ENCODE measurements around the gene KRT3. TPM values are rescaled to one million over a fixed set of nuclear protein-coding genes. Genes with fewer than 3 reads are reported as not detected.
A peak's percentile ranks its signal among the peaks of the same experiment; 100 is the strongest.
"Not testable (repeated sequence)": the region's sequence is repeated elsewhere in the genome, so short reads cannot be mapped to it uniquely, and the experiment has no call there.

Gene KRT3
- total and polyA plus RNA-seq, 7 experiments from 2014 or later = not detected

DNA sequence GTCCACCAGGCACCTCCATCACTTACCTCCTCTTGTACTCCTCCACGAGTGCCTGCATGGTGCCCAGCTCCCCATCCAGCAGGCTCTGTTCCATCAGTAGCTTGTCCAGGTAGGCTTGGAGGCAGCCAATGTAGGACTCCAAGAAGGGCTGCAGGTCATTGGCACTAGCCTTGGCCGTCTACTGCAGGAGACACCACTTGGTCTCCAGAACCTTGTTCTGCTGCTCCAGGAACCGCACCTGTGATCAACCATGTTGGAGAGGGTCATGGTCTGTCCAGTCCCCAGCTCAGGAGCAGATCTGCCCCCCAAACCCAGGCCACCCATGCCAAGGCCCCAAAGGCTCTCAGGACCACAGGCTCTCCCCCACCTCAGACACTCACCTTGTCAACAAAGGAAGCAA is 42.6 kb downstream of the KRT3 start:
- Histone ChIP-seq H3K27ac (ENCODE audit: low read depth, low read length) (no peak overlapping the region), H3K36me3 (ENCODE audit: control insufficient read depth in 2 of 3, insufficient read depth in 3 of 3, low read length in 3 of 3) (no peaks in the 10 kb centered on the region), H3K4me3 (ENCODE audit: low read length) (no peak overlapping the region), H3K9me3 (ENCODE audit: control insufficient read depth in 2 of 3, low read length in 3 of 3) (no peaks in the 10 kb centered on the region), H3K4me1 (ENCODE audit: control insufficient read depth in 2 of 2, insufficient read depth in 2 of 2, low read length in 2 of 2) (peaks cover 0 to 5% of the 10 kb centered on the region in 2 donors), H3K27me3 (ENCODE audit: control insufficient read depth in 2 of 2, insufficient read depth in 2 of 2, low read length in 2 of 2) (no peaks in the 10 kb centered on the region)
- Mint-ChIP-seq H3K9me3 (peaks cover 0 to 1% (median 0%) of the 10 kb centered on the region in 11 donors), H3K27ac (no peak overlapping the region), H3K4me3 (no peak overlapping the region), H3K36me3 (no peaks in the 10 kb centered on the region), H3K27me3 (peaks cover 0 to 10% (median 0%) of the 10 kb centered on the region in 5 donors), H3K4me1 (peaks cover 0 to 21% (median 11%) of the 10 kb centered on the region in 7 donors)
- intact Hi-C loops (cut with micrococcal nuclease) = no loop called here
- ATAC-seq = no peak
- POLR2A ChIA-PET = no interaction called here
- no peak for DNase-seq
- CTCF ChIA-PET = no interaction called here

GRCh38 chr12:52752516-52752915 is 43.4 kb downstream of the KRT3 start:
- Mint-ChIP-seq H3K4me3 (no peak overlapping the region), H3K27ac (no peak overlapping the region), H3K27me3 (peaks cover 0 to 10% (median 0%) of the 10 kb centered on the region in 5 donors), H3K9me3 (peaks cover 0 to 1% (median 0%) of the 10 kb centered on the region in 11 donors), H3K36me3 (no peaks in the 10 kb centered on the region), H3K4me1 (peaks cover 0 to 21% (median 15%) of the 10 kb centered on the region in 7 donors)
- Histone ChIP-seq H3K4me1 (ENCODE audit: control insufficient read depth in 2 of 2, insufficient read depth in 2 of 2, low read length in 2 of 2) (peaks cover 0 to 6% of the 10 kb centered on the region in 2 donors), H3K36me3 (ENCODE audit: control insufficient read depth in 2 of 3, insufficient read depth in 3 of 3, low read length in 3 of 3) (no peaks in the 10 kb centered on the region), H3K9me3 (ENCODE audit: control insufficient read depth in 2 of 3, low read length in 3 of 3) (no peaks in the 10 kb centered on the region), H3K27ac (ENCODE audit: low read depth, low read length) (no peak overlapping the region), H3K4me3 (ENCODE audit: low read length) (no peak overlapping the region), H3K27me3 (ENCODE audit: control insufficient read depth in 2 of 2, insufficient read depth in 2 of 2, low read length in 2 of 2) (no peaks in the 10 kb centered on the region)
- POLR2A ChIA-PET = interaction anchor here (0.6 kb wide), 1 partner anchor 183 kb away, joined by 3 read pairs; no protein-coding TSS in a partner anchor
- intact Hi-C loops (cut with micrococcal nuclease) = no loop called here
- ATAC-seq (no peak), DNase-seq (no peak)
- CTCF ChIA-PET = no interaction called here

- Histone ChIP-seq H3K9me3 (ENCODE audit: control insufficient read depth in 2 of 3, low read length in 3 of 3) (no peaks in the 10 kb centered on the region), H3K4me3 (ENCODE audit: low read length) (no peak overlapping the region), H3K27ac (ENCODE audit: low read depth, low read length) (no peak overlapping the region), H3K36me3 (ENCODE audit: control insufficient read depth in 2 of 3, insufficient read depth in 3 of 3, low read length in 3 of 3) (no peaks in the 10 kb centered on the region), H3K27me3 (ENCODE audit: control insufficient read depth in 2 of 2, insufficient read depth in 2 of 2, low read length in 2 of 2) (no peaks in the 10 kb centered on the region), H3K4me1 (ENCODE audit: control insufficient read depth in 2 of 2, insufficient read depth in 2 of 2, low read length in 2 of 2) (peaks cover 0 to 6% of the 10 kb centered on the region in 2 donors)
- ChIA-PET CTCF (no interaction called here), POLR2A (interaction anchor here (0.6 kb wide), 1 partner anchor 184 kb away, joined by 3 read pairs; no protein-coding TSS in a partner anchor)
- Mint-ChIP-seq H3K4me3 (no peak overlapping the region), H3K4me1 (peaks cover 0 to 21% (median 15%) of the 10 kb centered on the region in 7 donors), H3K27me3 (peaks cover 0 to 10% (median 0%) of the 10 kb centered on the region in 5 donors), H3K9me3 (peaks cover 0 to 1% (median 0%) of the 10 kb centered on the region in 11 donors), H3K36me3 (no peaks in the 10 kb centered on the region), H3K27ac (no peak overlapping the region)
- intact Hi-C loops (cut with micrococcal nuclease) = no loop called here
- DNase-seq (no peak), ATAC-seq (no peak)
These were observed 44.1 kb downstream of the KRT3 start for GRCh38 chr12:52751795-52752194.

GRCh38 chr12:52750532-52750931 is 45.4 kb downstream of the KRT3 start:
- H3K36me3 Mint-ChIP-seq; CTCF ChIA-PET; H3K9me3 Mint-ChIP-seq; DNase-seq; H3K27ac ChIP-seq (ENCODE audit: low read depth, low read length); H3K36me3 ChIP-seq (ENCODE audit: control insufficient read depth in 2 of 3, insufficient read depth in 3 of 3, low read length in 3 of 3); POLR2A ChIA-PET; intact Hi-C loops (cut with micrococcal nuclease); ATAC-seq; H3K4me3 Mint-ChIP-seq; H3K27me3 ChIP-seq (ENCODE audit: control insufficient read depth in 2 of 2, insufficient read depth in 2 of 2, low read length in 2 of 2); H3K9me3 ChIP-seq (ENCODE audit: control insufficient read depth in 2 of 3, low read length in 3 of 3); H3K27me3 Mint-ChIP-seq; H3K4me1 ChIP-seq (ENCODE audit: control insufficient read depth in 2 of 2, insufficient read depth in 2 of 2, low read length in 2 of 2); H3K4me3 ChIP-seq (ENCODE audit: low read length): not testable (repeated sequence)
- H3K27ac Mint-ChIP-seq = peak overlapping the region in 1 of 9 donors; percentile 46
- H3K4me1 Mint-ChIP-seq = peaks cover 0 to 21% (median 15%) of the 10 kb centered on the region in 7 donors

GRCh38 chr12:52749827-52750226 is 46.1 kb downstream of the KRT3 start:
- ATAC-seq = no peak
- Histone ChIP-seq H3K4me1 (ENCODE audit: control insufficient read depth in 2 of 2, insufficient read depth in 2 of 2, low read length in 2 of 2) (peaks cover 0 to 6% of the 10 kb centered on the region in 2 donors), H3K27me3 (ENCODE audit: control insufficient read depth in 2 of 2, insufficient read depth in 2 of 2, low read length in 2 of 2) (no peaks in the 10 kb centered on the region), H3K27ac (ENCODE audit: low read depth, low read length) (no peak overlapping the region), H3K4me3 (ENCODE audit: low read length) (no peak overlapping the region), H3K36me3 (ENCODE audit: control insufficient read depth in 2 of 3, insufficient read depth in 3 of 3, low read length in 3 of 3) (no peaks in the 10 kb centered on the region), H3K9me3 (ENCODE audit: control insufficient read depth in 2 of 3, low read length in 3 of 3) (no peaks in the 10 kb centered on the region)
- Mint-ChIP-seq H3K4me1 (peaks cover 0 to 21% (median 15%) of the 10 kb centered on the region in 7 donors), H3K36me3 (no peaks in the 10 kb centered on the region), H3K27ac (no peak overlapping the region), H3K4me3 (no peak overlapping the region), H3K27me3 (peaks cover 0 to 10% (median 0%) of the 10 kb centered on the region in 5 donors), H3K9me3 (peaks cover 0 to 1% (median 0%) of the 10 kb centered on the region in 11 donors)
- intact Hi-C loops (cut with micrococcal nuclease) = no loop called here
- ChIA-PET POLR2A (no interaction called here), CTCF (no interaction called here)
- no peak for DNase-seq

- Histone ChIP-seq H3K4me1 (ENCODE audit: control insufficient read depth in 2 of 2, insufficient read depth in 2 of 2, low read length in 2 of 2) (peaks cover 0 to 6% of the 10 kb centered on the region in 2 donors), H3K4me3 (ENCODE audit: low read length) (no peak overlapping the region), H3K9me3 (ENCODE audit: control insufficient read depth in 2 of 3, low read length in 3 of 3) (no peaks in the 10 kb centered on the region), H3K36me3 (ENCODE audit: control insufficient read depth in 2 of 3, insufficient read depth in 3 of 3, low read length in 3 of 3) (no peaks in the 10 kb centered on the region), H3K27me3 (ENCODE audit: control insufficient read depth in 2 of 2, insufficient read depth in 2 of 2, low read length in 2 of 2) (no peaks in the 10 kb centered on the region), H3K27ac (ENCODE audit: low read depth, low read length) (no peak overlapping the region)
- ATAC-seq = no peak
- intact Hi-C loops (cut with micrococcal nuclease) = no loop called here
- H3K36me3 Mint-ChIP-seq = no peaks in the 10 kb centered on the region
- H3K4me3 Mint-ChIP-seq = peak overlapping the region in 1 of 10 donors; percentile 48
- POLR2A ChIA-PET = no interaction called here
- peaks cover 0 to 1% (median 0%) of the 10 kb centered on the region in 11 donors for H3K9me3 Mint-ChIP-seq
- H3K27me3 Mint-ChIP-seq = peaks cover 0 to 10% (median 0%) of the 10 kb centered on the region in 5 donors
- CTCF ChIA-PET = no interaction called here
- H3K27ac Mint-ChIP-seq = no peak overlapping the region
- H3K4me1 Mint-ChIP-seq = peaks cover 0 to 21% (median 15%) of the 10 kb centered on the region in 7 donors
- peak in 3 of 9 donors; percentile 4 to 12 (median 9) for DNase-seq
These were observed 47.3 kb downstream of the KRT3 start for GRCh38 chr12:52748578-52748977.

DNA sequence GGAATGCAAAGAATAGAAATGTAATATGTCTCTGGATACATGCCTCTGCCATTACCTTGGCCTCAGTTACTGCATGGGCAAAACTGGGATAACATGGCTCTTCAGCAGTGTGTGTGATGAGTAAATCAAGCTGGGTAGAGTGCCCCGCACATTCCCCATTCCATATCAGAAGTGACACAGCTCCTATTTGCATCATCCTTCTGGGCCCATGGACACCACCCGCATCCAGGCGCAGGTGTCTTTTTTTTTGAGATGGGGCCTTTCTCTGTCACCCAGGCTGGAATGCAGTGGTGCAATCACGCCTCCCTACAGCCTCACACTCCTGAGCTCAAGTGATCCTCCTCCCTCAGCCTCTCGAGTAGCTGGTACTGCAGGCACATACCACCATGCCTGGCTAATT is 50.4 kb downstream of the KRT3 start:
- no peaks in the 10 kb centered on the region for H3K36me3 ChIP-seq (ENCODE audit: control insufficient read depth in 2 of 3, insufficient read depth in 3 of 3, low read length in 3 of 3)
- ChIA-PET POLR2A (interaction anchor here (0.6 kb wide), 1 partner anchor 64 kb away, joined by 5 read pairs; no protein-coding TSS in a partner anchor), CTCF (interaction anchor here (0.8 kb wide), 1 partner anchor 10 kb away, joined by 3 read pairs; no protein-coding TSS in a partner anchor)
- intact Hi-C loops (cut with micrococcal nuclease) = no loop called here
- H3K4me3 Mint-ChIP-seq = no peak overlapping the region
- H3K4me1 ChIP-seq (ENCODE audit: control insufficient read depth in 2 of 2, insufficient read depth in 2 of 2, low read length in 2 of 2) = peaks cover 0 to 6% of the 10 kb centered on the region in 2 donors
- DNase-seq (no peak), ATAC-seq (no peak)
- H3K9me3 Mint-ChIP-seq = peaks cover 0 to 4% (median 0%) of the 10 kb centered on the region in 11 donors
- H3K36me3 Mint-ChIP-seq = no peaks in the 10 kb centered on the region
- peaks cover 0 to 6% (median 6%) of the 10 kb centered on the region in 5 donors for H3K27me3 Mint-ChIP-seq
- no peak overlapping the region for H3K4me3 ChIP-seq (ENCODE audit: low read length)
- no peaks in the 10 kb centered on the region for H3K9me3 ChIP-seq (ENCODE audit: control insufficient read depth in 2 of 3, low read length in 3 of 3)
- no peaks in the 10 kb centered on the region for H3K27me3 ChIP-seq (ENCODE audit: control insufficient read depth in 2 of 2, insufficient read depth in 2 of 2, low read length in 2 of 2)
- no peak overlapping the region for H3K27ac Mint-ChIP-seq
- peaks cover 0 to 20% (median 15%) of the 10 kb centered on the region in 7 donors for H3K4me1 Mint-ChIP-seq
- no peak overlapping the region for H3K27ac ChIP-seq (ENCODE audit: low read depth, low read length)

Measured in naive thymus-derived CD4-positive, alpha-beta T cell (primary cell).